Right ventricle myocardium inferior (tissue), 1 donor: ENCODE measurements around the gene ASTN2. TPM values are rescaled to one million over a fixed set of nuclear protein-coding genes. Genes with fewer than 3 reads are reported as not detected.

Experiments used
- ATAC-seq: fragments of 200-7000 bp; cut with Tn5 transposase; one replicate; pipeline ENCODE4 v1.9.1; 2020; ENCODE audit warnings: mild to moderate bottlenecking, moderate library complexity
- DNase-seq: peaks from one replicate; pipeline ENCODE4 v3.0.0; 2021; ENCODE audit errors: missing footprints
- intact Hi-C: fragments of 100-400 bp; cut with DNase I; formaldehyde crosslinking; loops from one replicate; pipeline ENCODE4 v1.11.0; 2022
- total RNA-seq: library from RNA; stranded (reverse); fragmentation: NEBNext Ultra II Directional; extraction: Animal tissue kit (Norgen Biotek cat#: 25700); gene quantifications from one replicate; pipeline ENCODE4 v1.2.1, GENCODE V29; 2021
- donor health status: DM: no; HTN: yes; CAD: no; lungs with severe emphysema.

The ASTN2 gene
- total RNA-seq, 1 donor from 2014 or later = 8.3 TPM

DNA sequence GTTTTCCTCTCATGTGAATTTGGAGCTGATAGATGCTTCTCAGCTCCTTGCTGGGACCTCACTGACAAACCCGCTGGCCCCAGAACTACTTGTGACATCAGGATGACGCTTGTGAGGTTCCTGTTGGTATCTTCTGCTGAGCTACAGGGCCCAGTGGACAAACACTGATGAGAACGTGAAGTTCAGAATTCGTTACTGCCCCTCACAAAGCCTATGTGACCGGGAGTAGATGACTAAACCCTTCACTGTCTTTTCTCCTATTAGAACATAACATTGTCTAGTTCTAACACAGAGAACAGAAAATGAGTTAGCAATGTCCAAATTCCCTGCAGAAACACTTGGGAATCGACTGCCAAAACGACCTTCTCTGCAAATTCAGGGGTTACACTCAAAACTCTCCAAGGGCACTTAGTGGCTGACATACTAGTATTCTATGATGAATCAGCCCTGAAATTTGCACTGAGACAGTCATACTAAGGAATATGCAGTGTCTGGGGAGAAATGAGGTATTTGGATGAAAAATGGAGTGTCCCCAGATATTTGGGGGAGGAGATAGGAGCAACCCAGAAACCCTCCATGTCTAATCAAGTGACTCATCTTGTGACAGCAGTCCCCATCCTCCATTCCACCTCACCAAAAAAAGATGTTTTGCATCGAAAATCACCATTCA is 871.0 kb downstream of the ASTN2 start:
- intact Hi-C loops = no loop called here
- no peak for DNase-seq
- peak; percentile 93 for ATAC-seq

GRCh38 chr9:116541402-116541801 is 873.5 kb downstream of the ASTN2 start:
- ATAC-seq (no peak), DNase-seq (no peak)
- intact Hi-C loops = no loop called here

GRCh38 chr9:116539549-116539948 is 875.3 kb downstream of the ASTN2 start:
- no peak for DNase-seq
- intact Hi-C loops = no loop called here
- no peak for ATAC-seq

GRCh38 chr9:116525611-116526010 is 889.2 kb downstream of the ASTN2 start:
- DNase-seq = no peak
- intact Hi-C loops = no loop called here

DNA sequence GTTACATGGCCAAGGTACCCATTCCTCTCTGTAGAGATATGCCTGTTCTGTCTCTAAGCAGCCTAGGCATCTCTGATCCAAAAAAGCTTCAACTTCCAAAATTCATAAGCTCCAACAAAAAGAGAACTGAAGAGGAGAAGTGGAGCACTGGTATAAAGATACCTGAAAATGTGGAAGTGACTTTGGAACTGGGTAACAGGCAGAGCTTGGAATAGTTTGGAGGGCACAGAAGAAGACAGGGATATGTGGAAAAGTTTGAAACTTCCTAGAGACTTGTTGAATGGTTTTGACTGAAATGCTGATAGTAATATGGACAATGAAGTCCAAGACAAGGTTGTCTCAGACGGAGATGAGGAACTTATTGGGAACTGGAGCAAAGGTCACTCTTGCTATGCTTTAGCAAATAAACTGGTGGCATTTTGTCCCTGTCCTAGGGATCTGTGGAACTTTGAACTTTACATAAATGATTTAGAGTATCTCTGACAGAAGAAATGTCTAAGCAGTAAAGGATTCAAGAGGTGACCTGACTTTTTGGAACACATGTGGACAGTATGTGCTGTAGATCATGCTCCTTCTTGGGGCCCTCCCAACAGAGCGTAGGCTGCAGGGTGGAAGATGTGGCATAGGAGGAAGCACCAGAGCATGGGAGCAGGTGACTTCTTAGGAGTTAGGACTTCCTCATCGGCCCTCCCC is 889.9 kb downstream of the ASTN2 start:
- intact Hi-C loops = no loop called here
- ATAC-seq = no peak
- no peak for DNase-seq

More at GRCh38 chr9:116525611-116526010, 889.2 kb downstream of the ASTN2 start:
- no peak for ATAC-seq

DNA sequence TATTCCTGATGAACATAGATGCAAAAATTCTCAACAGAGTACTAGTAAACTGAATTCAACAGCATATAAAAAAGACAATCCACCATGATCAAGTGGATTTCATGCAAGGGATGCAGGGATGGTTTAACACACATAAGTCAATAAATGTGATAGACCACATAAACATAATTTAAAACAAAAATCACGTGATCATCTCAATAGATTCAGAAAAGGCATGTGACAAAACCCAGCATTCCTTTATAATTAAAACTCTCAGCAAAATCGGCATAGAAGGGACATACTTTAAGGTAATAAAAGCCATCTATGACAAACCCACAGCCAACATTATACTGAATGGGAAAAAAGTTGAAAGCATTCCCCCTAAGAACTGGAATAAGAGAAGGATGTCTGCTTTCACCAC is 894.6 kb downstream of the ASTN2 start:
- ATAC-seq (no peak), DNase-seq (no peak)
- intact Hi-C loops = no loop called here

GRCh38 chr9:116516456-116516855 is 898.4 kb downstream of the ASTN2 start:
- DNase-seq (no peak), ATAC-seq (no peak)
- intact Hi-C loops = no loop called here

DNA sequence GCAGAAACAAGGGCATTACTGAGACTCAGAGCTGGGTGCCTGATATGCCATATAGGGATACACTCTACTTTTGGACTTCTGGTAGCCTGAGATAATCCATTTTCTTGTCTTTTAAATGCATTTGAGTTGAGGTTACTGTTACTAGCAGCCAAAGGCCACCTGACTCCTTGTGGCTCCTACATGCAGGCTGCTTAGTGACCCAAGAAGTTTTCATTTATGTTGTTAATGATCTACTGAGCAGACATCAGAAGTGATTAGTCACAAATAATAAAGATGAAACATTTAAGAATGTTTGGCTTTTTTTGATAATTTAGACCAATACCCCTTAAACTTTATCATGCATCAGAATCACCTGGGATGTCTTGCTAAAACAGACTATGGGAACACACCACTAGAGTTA is 899.3 kb downstream of the ASTN2 start:
- ATAC-seq = no peak
- intact Hi-C loops = no loop called here

DNA sequence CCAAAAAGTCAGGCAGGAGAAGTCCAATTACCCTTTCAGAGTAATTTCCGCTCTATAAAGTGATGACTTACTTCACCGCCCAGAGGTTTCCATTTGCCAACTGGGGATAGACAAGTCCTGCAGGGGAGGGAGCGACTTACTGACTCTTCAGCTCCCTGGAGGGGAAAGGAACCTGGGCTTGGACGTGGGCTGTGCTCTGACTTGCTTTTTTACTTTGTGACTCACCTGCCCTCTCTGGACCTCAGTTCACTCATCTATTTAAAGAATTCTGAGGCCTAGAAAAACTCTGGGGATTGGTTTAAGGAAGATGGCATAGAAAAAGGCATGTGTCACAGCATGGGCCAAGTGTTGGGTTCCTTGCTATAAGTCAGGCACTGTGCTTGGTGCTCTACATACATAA is 908.2 kb downstream of the ASTN2 start:
- intact Hi-C loops = no loop called here
- DNase-seq (no peak), ATAC-seq (no peak)

More for the DNA sequence above, 899.3 kb downstream of the ASTN2 start:
- DNase-seq = no peak

GRCh38 chr9:116504893-116505480 is 909.9 kb downstream of the ASTN2 start:
- intact Hi-C loops = no loop called here
- no peak for DNase-seq
- no peak for ATAC-seq

DNA sequence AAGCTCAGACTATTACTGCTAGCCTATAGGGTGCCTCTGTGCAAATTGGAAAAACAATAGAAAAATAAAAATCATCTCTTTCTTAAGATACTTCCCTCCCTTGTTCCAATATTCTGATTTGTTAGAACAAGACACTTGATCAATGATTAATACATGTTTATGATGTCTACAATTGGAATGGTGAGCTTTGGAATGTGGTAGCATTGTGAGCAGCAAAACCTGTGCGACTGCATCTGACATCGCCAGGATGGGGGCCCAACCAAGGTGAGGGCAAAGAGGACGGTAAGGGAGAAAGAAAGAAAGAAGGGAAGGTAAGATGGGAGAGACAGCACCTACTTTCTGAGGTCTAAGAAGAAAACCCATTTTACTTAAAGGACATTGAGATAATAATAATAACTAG is 910.8 kb downstream of the ASTN2 start:
- intact Hi-C loops = no loop called here
- ATAC-seq = no peak
- no peak for DNase-seq

DNA sequence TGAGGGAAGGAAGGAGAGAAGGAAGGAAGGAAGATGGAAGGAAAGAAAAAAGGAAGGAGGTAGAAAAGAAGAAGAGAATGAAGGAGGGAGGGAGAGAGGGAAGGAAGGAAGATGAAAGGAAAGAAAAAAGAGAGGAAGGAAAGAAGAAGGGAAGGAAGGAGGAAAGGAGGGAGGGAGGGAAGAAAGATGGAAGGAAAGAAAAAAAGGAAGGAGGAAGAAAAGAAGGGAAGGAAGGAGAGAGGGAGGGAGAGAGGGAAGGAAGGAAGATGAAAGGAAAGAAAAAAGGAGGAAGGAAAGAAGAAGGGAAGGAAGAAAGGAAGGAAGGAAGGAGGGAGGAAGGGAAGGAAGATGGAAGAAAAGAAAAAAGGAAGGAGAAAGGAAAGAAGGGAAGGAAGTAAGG is 912.1 kb downstream of the ASTN2 start:
- ATAC-seq (no peak), DNase-seq (no peak)
- intact Hi-C loops = no loop called here

DNA sequence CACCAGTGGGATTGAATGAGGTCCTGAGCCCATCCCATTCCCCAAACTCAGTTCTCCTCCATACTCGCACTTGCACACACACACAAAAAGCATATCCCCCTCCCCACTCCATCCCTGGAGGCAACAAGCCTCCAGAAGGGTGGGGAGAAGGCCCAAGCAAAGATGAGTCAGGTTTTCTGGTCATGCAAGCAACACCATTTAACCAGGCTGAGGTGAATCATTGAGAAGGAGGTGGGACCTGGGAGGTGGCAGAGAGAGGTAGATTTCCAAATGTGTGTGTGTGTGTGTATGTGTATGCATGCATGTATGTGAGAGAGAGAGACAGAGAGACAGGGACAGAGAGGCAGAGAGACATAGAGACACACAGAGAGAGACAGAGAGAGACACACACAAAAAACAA is 913.0 kb downstream of the ASTN2 start:
- intact Hi-C loops = no loop called here

GRCh38 chr9:116499986-116500871 is 914.6 kb downstream of the ASTN2 start:
- peak; percentile 60 for ATAC-seq
- DNase-seq = no peak
- intact Hi-C loops = loop anchor here (5.0 kb wide), 2 partner anchors 157 to 348 kb away; partner anchors contain the start of gene PAPPA

More for the DNA sequence above, 913.0 kb downstream of the ASTN2 start:
- ATAC-seq (no peak), DNase-seq (no peak)

GRCh38 chr9:116499434-116499833 is 915.4 kb downstream of the ASTN2 start:
- intact Hi-C loops = loop anchor here (5.0 kb wide), 2 partner anchors 158 to 347 kb away; partner anchors contain the start of gene PAPPA
- ATAC-seq = no peak
- DNase-seq = no peak

- ATAC-seq (peak; percentile 47), DNase-seq (no peak)
- intact Hi-C loops = loop anchor here (5.0 kb wide), 2 partner anchors 160 to 345 kb away; partner anchors contain the start of gene PAPPA
Observed at GRCh38 chr9:116497095-116497890, 917.6 kb downstream of the ASTN2 start.

DNA sequence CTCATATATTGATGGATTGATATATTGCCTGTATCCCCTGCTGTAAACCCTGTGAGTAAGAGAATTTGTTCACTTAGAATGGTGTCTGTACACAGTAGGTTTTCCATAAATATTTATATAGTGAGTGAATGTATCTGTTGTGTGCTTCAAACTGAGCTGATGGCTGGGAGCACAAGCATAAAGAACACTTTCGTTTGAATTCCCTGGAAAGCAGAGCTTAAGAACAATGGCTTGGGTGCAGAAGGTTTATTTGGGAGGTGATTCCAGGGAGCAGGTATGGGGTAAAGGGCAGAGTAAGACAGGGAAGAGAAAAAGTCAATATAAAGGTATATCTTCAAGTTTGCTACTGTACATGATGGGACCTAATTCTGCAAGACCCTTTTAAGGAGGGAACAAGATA is 918.7 kb downstream of the ASTN2 start:
- intact Hi-C loops = loop anchor here (5.0 kb wide), 2 partner anchors 161 to 344 kb away; partner anchors contain the start of gene PAPPA
- no peak for DNase-seq
- ATAC-seq = no peak

DNA sequence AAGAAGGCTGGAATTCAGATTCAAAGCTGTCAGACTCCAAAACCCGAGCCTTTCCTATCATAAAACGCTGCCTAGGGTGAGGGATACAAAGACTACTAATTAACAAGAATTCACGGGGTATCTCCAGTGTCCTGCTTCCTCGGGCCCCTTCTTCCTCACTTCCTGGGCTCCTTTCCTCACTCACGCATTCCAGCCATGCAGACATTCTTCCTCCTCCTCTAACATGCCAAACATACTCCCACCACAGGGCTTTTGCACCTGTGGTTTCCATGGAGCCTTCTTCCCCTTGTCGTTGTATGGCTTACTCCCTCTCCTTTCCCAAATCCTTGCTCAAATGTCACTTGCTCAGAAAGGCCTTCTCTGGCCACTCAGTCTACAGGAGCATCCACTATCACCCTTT is 919.1 kb downstream of the ASTN2 start:
- ATAC-seq (no peak), DNase-seq (no peak)
- intact Hi-C loops = loop anchor here (1.0 to 5.0 kb wide), 3 partner anchors 77 to 343 kb away; partner anchors contain the start of gene PAPPA
